Left kidney (tissue), 2 donors: ENCODE data around the gene MDM2. TPM values are rescaled to one million over a fixed set of nuclear protein-coding genes. Genes with fewer than 3 reads are reported as not detected.
"Not testable (repeated sequence)": the region's sequence is repeated elsewhere in the genome, so short reads cannot be mapped to it uniquely, and the experiment has no call there.

Source experiments
- DNase-seq: peaks from one replicate; pipeline ENCODE4 v3.0.0-alpha.2; 2013
- polyA plus RNA-seq: library from polyadenylated mRNA; unstranded; fragments of 120-200 nt; gene quantifications from one replicate; pipeline ENCODE4 v1.2.1, GENCODE V29; 2013; ENCODE audit not compliant: insufficient read length

MDM2 gene
- polyA plus RNA-seq, 1 donor: 80.4 TPM

DNA sequence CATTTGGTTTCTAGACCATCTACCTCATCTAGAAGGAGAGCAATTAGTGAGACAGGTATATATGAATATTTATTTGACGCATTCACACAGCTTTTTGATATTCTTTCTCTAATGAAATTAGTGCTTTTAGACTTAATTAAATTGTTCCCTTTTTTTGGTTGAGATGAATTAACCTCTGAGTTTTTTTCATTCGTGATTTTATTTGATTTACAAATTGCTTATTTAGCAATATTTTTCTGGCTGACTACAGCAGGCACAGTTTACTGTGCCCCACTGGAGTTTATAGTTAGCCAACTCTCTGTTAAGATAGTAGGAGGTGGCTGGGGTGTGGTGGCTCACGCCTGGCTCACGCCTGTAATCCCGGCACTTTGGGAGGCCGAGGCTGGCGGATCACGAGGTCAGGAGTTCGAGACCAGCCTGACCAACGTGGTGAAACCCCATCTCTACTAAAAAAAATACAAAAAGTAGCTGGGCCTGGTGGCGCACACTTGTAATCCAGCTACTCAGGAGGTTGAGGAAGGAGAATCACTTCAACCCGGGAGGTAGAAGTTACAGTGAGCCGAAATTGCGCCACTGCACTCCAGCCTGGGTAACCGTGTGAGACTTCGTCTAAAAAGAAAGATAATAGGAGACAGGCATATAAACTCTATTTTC, 16.7 kb downstream of the MDM2 start:
- no peak for DNase-seq

DNA sequence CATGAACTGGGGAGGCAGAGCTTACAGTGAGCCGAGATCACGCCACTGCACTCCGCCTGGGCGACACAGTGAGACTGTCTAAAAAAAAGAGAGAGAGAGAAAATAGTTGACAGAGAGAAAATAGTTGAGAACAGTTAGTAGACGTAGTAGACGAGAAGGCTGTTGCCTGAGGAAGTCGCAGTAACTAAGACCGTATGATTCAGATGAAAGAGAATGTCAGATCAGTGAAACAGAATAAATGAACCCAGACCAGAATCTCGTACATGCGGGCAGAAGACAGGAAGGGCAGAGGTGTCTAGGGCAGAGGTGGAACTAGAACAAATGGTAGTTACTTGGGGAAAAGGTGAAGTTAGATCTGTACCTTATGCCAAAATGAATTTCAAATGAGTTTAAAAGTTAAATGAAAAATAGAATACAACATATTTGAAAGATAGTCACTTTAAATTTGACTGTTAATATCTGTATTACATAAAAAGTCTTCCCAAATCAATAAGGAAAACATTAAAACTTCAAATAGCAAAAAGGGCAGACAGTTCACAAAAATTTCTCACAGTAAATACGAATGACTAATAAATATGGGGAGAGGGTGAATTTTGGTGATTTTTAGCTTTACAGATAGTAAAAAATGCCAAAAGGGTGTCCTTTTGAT, 17.7 kb downstream of the MDM2 start:
- no peak for DNase-seq

DNA sequence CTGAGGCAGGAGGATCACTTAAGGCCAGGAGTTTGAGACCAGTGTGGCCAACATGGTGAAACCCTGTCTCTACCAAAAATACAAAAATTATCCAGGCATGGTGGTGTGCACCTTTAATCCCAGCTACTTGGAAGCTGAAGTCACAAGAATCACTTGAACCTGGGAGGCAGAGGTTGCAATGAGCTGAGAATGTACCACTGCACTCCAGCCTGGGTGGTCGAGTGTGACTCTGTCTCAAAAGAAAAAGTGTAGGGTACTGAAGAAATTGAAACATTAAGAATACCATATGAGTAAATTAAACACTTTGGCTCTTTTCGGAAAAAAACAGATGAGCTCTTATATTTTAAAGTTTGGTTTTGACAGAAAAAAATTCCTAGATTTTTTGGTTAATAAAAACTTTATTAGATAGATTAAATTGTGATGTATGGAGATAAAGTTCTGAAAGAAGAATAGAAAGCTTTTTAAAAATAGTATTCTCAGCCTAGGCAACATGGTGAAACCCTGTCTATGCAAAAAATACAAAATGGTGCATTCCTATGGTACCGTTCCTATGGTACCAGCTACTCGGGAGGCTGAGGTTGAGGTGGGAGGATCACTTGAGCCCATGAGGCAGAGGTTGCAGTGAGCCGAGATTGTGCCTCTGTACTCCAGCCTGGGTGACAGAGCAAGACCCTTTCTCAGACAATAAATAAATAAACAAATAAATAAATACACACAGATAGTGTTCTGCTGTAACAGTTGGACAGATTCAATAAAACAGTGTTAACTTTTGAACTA, 20.1 kb downstream of the MDM2 start:
- no peak for DNase-seq

- no peak for DNase-seq
Observed at GRCh38 chr12:68828672-68829068, 20.7 kb downstream of the MDM2 start.

DNA sequence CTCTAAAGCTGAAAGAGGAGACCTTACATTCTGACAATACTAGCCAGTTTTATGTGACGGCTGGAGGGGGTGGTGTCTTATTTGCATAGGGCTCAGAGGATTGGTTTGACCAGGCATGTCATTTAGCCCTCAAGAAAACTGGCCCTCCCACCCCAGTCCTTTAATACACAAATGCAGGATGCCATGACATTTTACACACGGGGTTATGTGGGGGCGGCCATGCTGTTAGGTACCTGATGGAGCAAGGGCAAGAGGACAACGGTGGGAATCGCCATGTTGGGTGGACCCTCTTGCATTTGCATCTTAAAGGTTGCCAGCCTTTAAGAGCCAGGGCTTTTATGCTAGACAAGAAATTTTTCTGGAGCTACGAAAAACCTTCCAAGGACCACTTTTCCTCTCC, 23.3 kb downstream of the MDM2 start:
- no peak for DNase-seq

- no peak for DNase-seq
Observed at GRCh38 chr12:68831751-68832503, 23.9 kb downstream of the MDM2 start.

DNA sequence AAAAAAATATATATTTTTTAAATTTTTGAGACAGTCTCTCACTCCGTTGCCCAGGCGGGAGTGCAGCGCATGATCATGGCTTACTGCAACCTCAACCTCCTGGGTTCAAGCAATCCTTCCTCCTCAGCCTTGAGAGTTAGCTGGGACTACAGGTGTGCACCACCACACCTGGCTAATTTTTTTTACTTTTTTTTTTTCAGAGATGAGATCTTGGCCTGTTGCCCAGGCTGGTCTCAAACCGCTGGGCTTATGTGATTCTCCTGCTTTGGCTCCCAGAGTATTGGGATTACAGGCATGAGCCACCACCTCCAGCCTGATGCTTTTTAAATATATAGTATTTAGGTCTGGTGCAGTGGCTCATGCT, 24.5 kb downstream of the MDM2 start:
- DNase-seq: no peak

GRCh38 chr12:68833508-68833907, 25.5 kb downstream of the MDM2 start:
- DNase-seq: no peak

DNA sequence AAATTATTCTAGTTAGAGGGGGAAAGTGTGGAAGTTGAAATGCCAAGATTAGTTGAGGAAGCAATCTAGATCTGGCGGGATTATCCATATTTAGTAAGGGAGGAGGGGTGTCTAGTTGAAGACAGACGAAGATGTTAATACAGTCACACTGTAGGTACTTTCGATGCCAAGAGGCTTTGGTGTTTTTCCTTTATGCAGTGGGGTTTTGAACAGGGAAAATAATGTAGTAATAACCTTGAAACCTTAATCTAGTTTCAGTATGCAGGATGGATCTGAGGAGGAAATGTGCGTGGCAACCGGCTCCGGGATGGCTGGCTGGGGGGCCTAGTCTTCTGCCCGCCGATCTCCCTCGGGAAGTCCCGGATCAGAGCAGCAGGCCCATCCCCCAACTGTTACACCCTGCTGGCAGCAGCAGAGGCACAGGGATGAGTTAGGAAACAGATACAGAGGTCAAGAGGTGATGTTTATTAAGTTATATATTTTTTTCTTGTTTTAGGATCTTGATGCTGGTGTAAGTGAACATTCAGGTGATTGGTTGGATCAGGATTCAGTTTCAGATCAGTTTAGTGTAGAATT, 27.4 kb downstream of the MDM2 start:
- no peak for DNase-seq

GRCh38 chr12:68837215-68837614, 29.2 kb downstream of the MDM2 start:
- no peak for DNase-seq

DNA sequence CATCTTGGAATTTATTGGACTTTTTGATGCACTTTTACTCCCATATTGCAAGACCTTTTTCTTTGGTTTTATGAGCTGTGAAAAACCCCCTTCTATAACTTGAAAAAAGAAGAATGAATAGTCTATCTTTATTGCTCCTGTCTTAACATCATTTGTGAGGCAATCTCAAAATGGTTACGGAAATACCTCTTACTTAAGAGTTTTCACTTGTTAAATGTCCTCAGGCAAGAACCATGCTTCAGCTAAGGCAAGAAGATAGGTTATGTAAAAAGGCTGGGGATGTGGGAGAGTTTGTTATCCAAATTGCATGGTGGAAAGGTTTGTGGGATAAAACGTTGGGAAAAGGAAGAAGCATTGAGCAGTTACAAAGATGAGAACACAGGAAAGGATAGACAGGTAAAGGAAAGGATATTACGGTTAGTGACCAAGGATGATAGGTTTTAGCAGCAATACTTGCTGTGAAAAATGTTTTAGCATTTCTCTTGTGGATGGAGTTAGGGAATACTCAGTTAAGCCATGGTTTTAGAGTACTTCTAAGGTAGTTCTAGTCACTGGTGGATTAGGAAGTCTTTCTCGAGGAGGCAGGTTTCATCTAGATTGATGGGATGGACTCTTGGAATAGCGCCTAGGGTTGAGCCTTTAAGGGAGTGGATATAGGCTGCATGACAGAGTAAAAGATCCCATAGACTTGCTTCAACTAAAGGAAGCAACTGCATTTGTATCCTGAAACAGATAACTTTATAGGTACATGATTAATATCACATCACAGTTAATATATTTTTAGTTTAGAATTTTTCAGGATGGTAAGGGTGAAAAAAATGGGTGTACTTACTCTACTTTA, 30.3 kb downstream of the MDM2 start:
- DNase-seq: no peak

DNA sequence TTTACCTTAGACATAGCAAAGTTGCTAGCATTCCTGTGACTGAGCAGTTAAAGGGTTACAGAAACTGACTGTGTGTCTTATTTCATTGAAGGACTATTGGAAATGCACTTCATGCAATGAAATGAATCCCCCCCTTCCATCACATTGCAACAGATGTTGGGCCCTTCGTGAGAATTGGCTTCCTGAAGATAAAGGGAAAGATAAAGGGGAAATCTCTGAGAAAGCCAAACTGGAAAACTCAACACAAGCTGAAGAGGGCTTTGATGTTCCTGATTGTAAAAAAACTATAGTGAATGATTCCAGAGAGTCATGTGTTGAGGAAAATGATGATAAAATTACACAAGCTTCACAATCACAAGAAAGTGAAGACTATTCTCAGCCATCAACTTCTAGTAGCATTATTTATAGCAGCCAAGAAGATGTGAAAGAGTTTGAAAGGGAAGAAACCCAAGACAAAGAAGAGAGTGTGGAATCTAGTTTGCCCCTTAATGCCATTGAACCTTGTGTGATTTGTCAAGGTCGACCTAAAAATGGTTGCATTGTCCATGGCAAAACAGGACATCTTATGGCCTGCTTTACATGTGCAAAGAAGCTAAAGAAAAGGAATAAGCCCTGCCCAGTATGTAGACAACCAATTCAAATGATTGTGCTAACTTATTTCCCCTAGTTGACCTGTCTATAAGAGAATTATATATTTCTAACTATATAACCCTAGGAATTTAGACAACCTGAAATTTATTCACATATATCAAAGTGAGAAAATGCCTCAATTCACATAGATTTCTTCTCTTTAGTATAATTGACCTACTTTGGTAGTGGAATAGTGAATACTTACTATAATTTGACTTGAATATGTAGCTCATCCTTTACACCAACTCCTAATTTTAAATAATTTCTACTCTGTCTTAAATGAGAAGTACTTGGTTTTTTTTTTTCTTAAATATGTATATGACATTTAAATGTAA, 31.5 kb downstream of the MDM2 start:
- DNase-seq: no peak

- not testable (repeated sequence) for DNase-seq
Observed at GRCh38 chr12:68841175-68841574, 33.2 kb downstream of the MDM2 start.

- no peak for DNase-seq
Observed at GRCh38 chr12:68841717-68842116, 33.7 kb downstream of the MDM2 start.

DNA sequence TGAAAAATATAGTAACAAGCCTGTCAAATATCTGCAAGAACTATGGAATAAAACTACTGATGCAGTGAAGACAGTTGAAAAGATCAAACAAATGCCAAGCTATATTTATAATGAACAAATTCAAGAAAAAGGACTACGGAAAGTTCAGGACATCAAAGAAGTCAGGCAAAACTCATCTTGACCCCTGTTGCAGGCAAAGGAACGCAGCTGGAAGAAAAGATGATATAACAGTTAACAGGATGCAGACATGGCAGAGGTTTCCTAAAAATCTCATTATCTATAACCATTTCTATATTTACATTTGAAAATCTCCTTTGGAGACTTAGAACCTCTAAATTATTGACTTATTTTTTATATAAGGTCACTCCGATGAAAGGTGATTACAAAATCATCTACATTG, 34.1 kb downstream of the MDM2 start:
- DNase-seq: no peak

DNA sequence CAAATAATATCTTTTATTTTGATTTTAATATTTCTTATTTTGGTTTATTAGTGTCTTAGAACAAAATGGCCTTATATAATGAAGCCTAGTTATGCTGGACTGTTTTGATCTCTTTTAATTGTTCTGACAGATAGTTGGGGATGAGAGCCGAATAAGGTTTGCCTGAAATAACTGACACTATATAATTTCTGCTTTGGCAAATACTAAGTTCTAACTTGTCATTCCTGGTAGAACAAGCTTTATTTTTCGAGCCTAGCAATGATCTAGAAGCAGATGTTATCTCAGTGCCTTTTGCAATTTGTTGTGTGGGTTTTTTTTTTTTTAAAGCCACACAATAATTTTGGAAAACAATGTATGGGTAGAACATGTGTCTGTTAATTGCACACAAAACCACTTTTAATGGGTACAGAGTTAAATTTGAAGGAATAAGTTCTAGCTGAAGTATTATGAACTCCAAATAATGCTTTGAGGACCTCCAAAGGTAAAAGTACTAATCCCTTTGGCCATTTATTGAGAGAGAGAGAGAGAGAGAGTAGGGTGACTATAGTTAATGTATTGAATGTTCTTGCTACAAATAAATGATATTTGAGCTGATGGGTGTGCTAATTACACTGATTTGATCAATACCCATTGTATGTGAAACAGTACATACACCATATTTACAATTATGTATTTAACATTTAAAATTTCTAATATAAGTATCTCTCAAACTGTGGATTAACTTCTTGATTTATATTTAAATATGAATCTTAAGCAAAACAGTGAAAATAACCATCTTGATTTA, 35.0 kb downstream of the MDM2 start:
- no peak for DNase-seq

GRCh38 chr12:68844318-68844745, 36.4 kb downstream of the MDM2 start:
- no peak for DNase-seq

DNA sequence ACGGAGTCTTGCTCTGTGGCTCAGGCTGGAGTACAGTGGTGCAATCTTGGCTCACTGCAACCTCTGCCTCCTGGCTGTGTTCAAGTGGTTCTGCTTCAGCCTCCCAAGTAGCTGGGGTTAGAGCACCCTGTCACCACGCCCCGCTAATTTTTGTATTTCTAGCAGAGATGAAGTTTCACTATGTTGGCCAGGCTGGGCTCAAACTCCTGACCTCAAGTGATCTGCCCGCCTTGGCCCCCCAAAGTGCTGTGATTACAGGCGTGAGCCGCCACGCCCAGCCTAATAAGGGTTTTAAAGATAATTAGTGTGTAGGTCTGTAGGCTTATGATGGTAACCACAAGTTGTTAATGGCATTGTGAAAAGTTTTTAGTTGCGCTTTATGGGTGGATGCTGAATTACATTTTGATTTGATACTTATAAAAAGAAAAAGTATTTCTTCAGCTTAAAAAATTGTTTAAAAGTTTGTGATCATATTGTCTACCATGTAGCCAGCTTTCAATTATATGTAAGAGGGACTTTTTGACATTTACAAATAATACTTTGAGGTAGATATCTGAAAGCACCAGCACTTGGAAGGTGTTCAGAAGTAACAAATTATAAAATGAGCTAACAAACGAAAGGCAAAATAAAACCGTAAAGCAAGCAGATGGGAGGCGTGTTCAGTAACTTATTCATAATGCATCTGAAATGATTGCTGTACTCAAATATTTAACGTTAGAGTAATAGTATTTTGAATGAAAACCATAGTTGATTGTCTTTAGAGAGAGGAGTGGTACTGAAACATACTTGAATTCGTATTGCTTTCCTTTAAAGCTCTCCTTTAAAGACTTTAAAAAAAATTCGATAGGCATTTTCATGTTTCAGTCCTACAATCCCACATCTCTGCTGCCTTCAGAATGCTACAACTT, 37.1 kb downstream of the MDM2 start:
- DNase-seq: no peak
